ENCODE data around the gene PYY.
"Not testable (repeated sequence)": the region's sequence is repeated elsewhere in the genome, so short reads cannot be mapped to it uniquely, and the experiment has no call there.

Gene PYY

GRCh38 chr17:43976963-43977837, 23.5 kb upstream of the PYY start:
- DNase-seq: no peak

- no peak for DNase-seq
These were observed 22.2 kb upstream of the PYY start for GRCh38 chr17:43975898-43976297.

- no peak for DNase-seq
These were observed 20.9 kb upstream of the PYY start for GRCh38 chr17:43974382-43975266.

GRCh38 chr17:43972444-43973212, 18.9 kb upstream of the PYY start:
- DNase-seq: not testable (repeated sequence)

- not testable (repeated sequence) for DNase-seq
These were observed 17.7 kb upstream of the PYY start for GRCh38 chr17:43971436-43971835.

GRCh38 chr17:43970366-43970765, 16.6 kb upstream of the PYY start:
- DNase-seq: no peak

- no peak for DNase-seq
These were observed 13.6 kb upstream of the PYY start for GRCh38 chr17:43967251-43967875.

GRCh38 chr17:43966276-43966675, 12.5 kb upstream of the PYY start:
- no peak for DNase-seq

GRCh38 chr17:43962479-43962878, 8.7 kb upstream of the PYY start:
- DNase-seq: no peak

- DNase-seq: no peak
These were observed 8.2 kb upstream of the PYY start for GRCh38 chr17:43961954-43962353.

- DNase-seq: not testable (repeated sequence)
These were observed 7.6 kb upstream of the PYY start for GRCh38 chr17:43961292-43961691.

GRCh38 chr17:43958748-43959352, 5.1 kb upstream of the PYY start:
- no peak for DNase-seq

- no peak for DNase-seq
These were observed 2.5 kb upstream of the PYY start for GRCh38 chr17:43956222-43956621.

GRCh38 chr17:43952724-43953666, 745 bp downstream of the PYY start:
- DNase-seq: no peak

- no peak for DNase-seq
These were observed 1.4 kb downstream of the PYY start for GRCh38 chr17:43952351-43952723.

GRCh38 chr17:43951750-43952149, 2.0 kb downstream of the PYY start:
- no peak for DNase-seq

- DNase-seq: no peak
These were observed 3.2 kb downstream of the PYY start for GRCh38 chr17:43950554-43950953.

GRCh38 chr17:43949781-43950180, 4.0 kb downstream of the PYY start:
- no peak for DNase-seq

- no peak for DNase-seq
These were observed 7.0 kb downstream of the PYY start for GRCh38 chr17:43946781-43947180.

- no peak for DNase-seq
These were observed 8.5 kb downstream of the PYY start for GRCh38 chr17:43945074-43945829.
